ENCODE results near the gene RHOBTB3. TPM values are rescaled to one million over a fixed set of nuclear protein-coding genes. Genes with fewer than 3 reads are reported as not detected.

RHOBTB3 gene
- total and polyA plus RNA-seq, 9 donors = 52.8 to 221 (median 180) TPM

DNA sequence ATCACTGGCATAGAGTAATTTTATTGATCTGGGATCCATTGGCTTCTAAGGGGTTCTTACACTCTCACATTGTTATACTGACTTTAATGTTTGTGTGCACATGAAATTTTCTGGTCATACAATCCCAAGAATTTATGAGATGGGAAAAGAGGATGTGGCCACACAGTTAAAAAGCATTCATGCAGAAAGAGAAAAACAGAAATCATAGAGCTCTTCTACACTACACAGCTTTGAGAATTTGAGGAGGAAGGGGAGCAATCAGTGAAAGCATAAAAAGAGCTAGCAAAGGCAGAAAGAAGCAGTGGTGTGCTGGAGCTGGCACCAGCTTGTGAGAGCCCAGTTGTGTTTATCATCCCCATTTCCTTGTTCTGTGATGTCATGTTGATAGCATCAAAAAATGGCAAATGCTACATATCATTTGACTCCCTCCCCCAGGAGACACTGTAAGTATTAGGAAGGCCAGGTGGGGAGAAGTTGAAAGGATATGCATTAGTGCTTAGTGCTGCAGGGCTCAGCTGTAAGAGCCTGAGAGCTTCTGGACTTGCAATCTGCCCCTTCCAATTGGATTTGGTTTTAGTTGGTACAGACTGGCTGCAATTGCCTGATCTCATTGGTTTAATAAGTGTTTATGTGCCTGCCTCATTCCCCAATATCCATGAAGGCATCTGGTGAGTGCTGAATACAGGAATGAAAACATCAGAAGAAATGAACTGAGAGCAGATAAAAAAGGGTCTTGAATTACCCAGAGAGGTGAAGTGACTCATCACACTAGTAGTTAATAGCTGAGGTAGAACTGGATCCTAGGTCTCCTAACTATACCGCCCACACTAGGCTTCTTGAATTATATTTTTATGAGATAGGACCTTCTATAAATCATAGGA is 30.9 kb downstream of the RHOBTB3 start:
- no peak overlapping the region for H3K27ac ChIP-seq
- DNase-seq = no peak
- no peaks in the 10 kb centered on the region for H3K27me3 ChIP-seq
- no peak overlapping the region for H3K4me3 ChIP-seq
- intact Hi-C loops (cut with DNase I) = no loop called here
- H3K9me3 ChIP-seq = no peaks in the 10 kb centered on the region
- peaks cover 16% of the 10 kb centered on the region for H3K4me1 ChIP-seq (ENCODE audit: insufficient read depth)
- no peaks in the 10 kb centered on the region for H3K36me3 ChIP-seq
- 35 to 55% (median 35%) methylated on average over 1 of the region's 1 CpG for WGBS, 3 donors
- TF ChIP-seq EP300 (IDR thresholded peaks at IDR 0.05) (no peak), POLR2A (IDR thresholded peaks at IDR 0.05) (no peak)
- TF ChIP-seq, protein P1, sequence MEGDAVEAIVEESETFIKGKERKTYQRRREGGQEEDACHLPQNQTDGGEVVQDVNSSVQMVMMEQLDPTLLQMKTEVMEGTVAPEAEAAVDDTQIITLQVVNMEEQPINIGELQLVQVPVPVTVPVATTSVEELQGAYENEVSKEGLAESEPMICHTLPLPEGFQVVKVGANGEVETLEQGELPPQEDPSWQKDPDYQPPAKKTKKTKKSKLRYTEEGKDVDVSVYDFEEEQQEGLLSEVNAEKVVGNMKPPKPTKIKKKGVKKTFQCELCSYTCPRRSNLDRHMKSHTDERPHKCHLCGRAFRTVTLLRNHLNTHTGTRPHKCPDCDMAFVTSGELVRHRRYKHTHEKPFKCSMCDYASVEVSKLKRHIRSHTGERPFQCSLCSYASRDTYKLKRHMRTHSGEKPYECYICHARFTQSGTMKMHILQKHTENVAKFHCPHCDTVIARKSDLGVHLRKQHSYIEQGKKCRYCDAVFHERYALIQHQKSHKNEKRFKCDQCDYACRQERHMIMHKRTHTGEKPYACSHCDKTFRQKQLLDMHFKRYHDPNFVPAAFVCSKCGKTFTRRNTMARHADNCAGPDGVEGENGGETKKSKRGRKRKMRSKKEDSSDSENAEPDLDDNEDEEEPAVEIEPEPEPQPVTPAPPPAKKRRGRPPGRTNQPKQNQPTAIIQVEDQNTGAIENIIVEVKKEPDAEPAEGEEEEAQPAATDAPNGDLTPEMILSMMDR (IDR thresholded peaks at IDR 0.05) = no peak

DNA sequence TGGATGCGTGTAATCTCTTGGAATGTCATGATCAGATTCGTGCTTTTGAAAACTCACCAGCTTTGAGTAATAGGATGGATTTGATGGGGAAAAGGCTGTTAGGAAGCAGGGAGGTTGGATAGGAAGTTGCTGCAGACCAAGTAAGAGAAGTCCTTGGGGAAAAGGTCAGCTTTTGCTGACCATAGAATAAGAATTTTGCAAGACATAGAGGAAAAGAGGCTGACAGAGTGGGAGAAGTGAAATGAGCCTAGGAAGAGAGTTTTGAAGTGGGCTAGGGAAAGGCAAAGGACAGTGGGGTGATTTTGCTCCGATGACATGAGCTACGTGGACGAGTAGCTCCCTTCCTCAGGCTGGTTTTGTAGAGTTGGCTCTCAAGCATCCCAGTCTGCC is 31.5 kb downstream of the RHOBTB3 start:
- intact Hi-C loops (cut with DNase I) = no loop called here
- Histone ChIP-seq H3K4me1 (ENCODE audit: insufficient read depth) (peaks cover 16% of the 10 kb centered on the region), H3K36me3 (no peaks in the 10 kb centered on the region), H3K27ac (no peak overlapping the region), H3K4me3 (no peak overlapping the region), H3K27me3 (no peaks in the 10 kb centered on the region), H3K9me3 (no peaks in the 10 kb centered on the region)
- TF ChIP-seq EP300 (IDR thresholded peaks at IDR 0.05) = no peak
- TF ChIP-seq, protein P1 (IDR thresholded peaks at IDR 0.05) = no peak
- TF ChIP-seq POLR2A (IDR thresholded peaks at IDR 0.05) = no peak
- no peak for DNase-seq
- 69 to 78% (median 75%) methylated on average over 5 of the region's 5 CpGs for WGBS, 3 donors

DNA sequence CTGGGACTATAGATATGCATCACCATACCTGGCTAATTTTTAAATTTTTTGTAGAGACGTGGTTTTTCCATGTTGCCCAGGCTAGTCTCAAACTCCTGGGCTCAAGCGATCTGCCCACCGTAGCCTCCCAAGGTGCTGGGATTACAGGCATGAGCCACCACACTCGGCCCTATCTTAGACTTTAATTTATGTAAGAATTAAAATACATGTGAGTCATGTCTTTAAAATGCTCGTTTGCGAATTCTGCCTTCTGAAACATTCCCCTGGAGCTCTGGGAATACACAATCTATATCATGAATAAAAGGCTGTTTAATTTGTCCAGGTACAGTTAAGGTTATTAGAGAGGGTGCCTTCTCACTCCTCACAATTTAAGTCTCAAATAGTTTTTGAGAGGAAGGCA is 32.8 kb downstream of the RHOBTB3 start:
- H3K36me3 ChIP-seq = no peaks in the 10 kb centered on the region
- TF ChIP-seq POLR2A (IDR thresholded peaks at IDR 0.05) (no peak), EP300 (IDR thresholded peaks at IDR 0.05) (no peak)
- TF ChIP-seq, protein P1 (IDR thresholded peaks at IDR 0.05) = no peak
- H3K9me3 ChIP-seq = no peaks in the 10 kb centered on the region
- intact Hi-C loops (cut with DNase I) = no loop called here
- WGBS, 3 donors = 85 to 89% (median 89%) methylated on average over 6 of the region's 6 CpGs
- H3K4me1 ChIP-seq (ENCODE audit: insufficient read depth) = peaks cover 11% of the 10 kb centered on the region
- no peak overlapping the region for H3K4me3 ChIP-seq
- DNase-seq = no peak
- no peaks in the 10 kb centered on the region for H3K27me3 ChIP-seq
- H3K27ac ChIP-seq = no peak overlapping the region

DNA sequence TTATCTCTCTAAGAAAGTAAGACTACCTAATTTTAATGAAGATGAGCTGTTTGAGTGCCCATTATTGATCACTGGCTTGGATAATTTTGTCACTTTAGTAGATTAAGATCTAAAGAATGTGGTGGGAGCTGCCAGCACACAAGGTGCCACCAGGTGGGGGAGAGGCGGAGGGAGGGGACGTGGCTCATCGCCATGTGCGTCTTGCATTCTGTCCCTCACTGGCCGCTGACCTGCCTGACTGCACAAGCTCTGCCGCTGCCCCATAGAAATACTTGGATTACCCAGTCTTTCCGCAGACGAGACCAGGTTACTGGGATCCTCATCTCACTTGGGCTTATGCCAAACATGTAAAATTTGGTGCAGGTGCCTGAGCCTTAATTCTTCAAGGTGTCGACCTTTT is 37.6 kb downstream of the RHOBTB3 start:
- no peak overlapping the region for H3K27ac ChIP-seq
- H3K27me3 ChIP-seq = no peaks in the 10 kb centered on the region
- WGBS, 3 donors = 95 to 98% (median 96%) methylated on average over 9 of the region's 9 CpGs
- intact Hi-C loops (cut with DNase I) = no loop called here
- no peaks in the 10 kb centered on the region for H3K9me3 ChIP-seq
- H3K4me1 ChIP-seq (ENCODE audit: insufficient read depth) = peaks cover 3% of the 10 kb centered on the region
- DNase-seq = no peak
- no peak overlapping the region for H3K4me3 ChIP-seq
- H3K36me3 ChIP-seq = no peaks in the 10 kb centered on the region
- TF ChIP-seq POLR2A (IDR thresholded peaks at IDR 0.05) (no peak), EP300 (IDR thresholded peaks at IDR 0.05) (no peak)
- TF ChIP-seq, protein P1 (IDR thresholded peaks at IDR 0.05) = no peak
